ENCODE data around the gene ATXN3. TPM values are rescaled to one million over a fixed set of nuclear protein-coding genes. Genes with fewer than 3 reads are reported as not detected.

Gene ATXN3
- total and polyA plus RNA-seq, 8 donors: 8.0 to 34.0 (median 13.0) TPM

DNA sequence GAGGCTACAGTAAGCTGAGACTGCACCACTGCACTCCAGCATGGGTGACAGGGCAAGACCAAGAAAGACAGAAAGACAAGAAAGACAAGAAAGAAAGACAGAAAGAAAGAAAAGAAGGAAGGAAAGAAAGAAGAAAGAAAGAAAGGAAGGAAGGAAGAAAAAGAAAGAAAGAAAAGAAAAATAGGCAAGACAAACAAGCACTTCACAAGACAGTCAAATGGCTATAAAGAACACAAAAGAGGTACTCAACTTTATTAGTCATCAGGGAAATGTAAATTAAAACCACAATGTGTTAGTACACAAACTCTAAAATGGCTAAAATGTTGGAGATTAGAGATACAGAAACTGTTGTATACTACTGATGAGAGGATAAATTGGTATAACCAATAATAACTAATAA is 6.6 kb downstream of the ATXN3 start:
- no peak for ATAC-seq
- intact Hi-C loops (cut with DNase I): no loop called here
- Histone ChIP-seq H3K4me3 (no peak overlapping the region), H3K27me3 (no peaks in the 10 kb centered on the region), H3K36me3 (peaks cover 0 to 11% (median 0%) of the 10 kb centered on the region in 3 donors), H3K27ac (no peak overlapping the region), H3K4me1 (no peaks in the 10 kb centered on the region), H3K9me3 (no peaks in the 10 kb centered on the region)
- FAIRE-seq: no peak
- no peak for DNase-seq
- TF ChIP-seq, protein P1, sequence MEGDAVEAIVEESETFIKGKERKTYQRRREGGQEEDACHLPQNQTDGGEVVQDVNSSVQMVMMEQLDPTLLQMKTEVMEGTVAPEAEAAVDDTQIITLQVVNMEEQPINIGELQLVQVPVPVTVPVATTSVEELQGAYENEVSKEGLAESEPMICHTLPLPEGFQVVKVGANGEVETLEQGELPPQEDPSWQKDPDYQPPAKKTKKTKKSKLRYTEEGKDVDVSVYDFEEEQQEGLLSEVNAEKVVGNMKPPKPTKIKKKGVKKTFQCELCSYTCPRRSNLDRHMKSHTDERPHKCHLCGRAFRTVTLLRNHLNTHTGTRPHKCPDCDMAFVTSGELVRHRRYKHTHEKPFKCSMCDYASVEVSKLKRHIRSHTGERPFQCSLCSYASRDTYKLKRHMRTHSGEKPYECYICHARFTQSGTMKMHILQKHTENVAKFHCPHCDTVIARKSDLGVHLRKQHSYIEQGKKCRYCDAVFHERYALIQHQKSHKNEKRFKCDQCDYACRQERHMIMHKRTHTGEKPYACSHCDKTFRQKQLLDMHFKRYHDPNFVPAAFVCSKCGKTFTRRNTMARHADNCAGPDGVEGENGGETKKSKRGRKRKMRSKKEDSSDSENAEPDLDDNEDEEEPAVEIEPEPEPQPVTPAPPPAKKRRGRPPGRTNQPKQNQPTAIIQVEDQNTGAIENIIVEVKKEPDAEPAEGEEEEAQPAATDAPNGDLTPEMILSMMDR (IDR thresholded peaks at IDR 0.05): no peak

DNA sequence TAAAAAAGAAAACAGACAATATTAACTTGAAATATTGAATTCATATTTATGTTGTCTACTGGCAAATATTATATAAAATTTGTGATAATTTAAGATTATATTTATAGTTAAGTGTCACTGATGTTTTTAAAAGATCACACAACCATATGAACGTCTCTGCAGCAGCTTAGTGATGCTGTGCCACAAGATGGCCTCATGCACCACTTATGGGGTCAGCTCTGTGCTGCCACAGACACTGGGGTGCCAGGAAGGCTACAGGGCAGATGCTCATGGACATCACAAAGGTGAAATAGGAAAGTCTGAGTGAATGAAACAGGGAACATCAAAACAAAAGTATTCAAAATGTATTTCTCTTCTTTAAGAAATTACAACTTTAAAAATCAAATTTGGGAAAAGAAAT is 13.1 kb downstream of the ATXN3 start:
- FAIRE-seq (no peak), DNase-seq (no peak), ATAC-seq (no peak)
- WGBS, 2 donors: 68 to 73% methylated on average over 1 of the region's 1 CpG
- intact Hi-C loops (cut with DNase I): no loop called here
- Histone ChIP-seq H3K4me1 (no peaks in the 10 kb centered on the region), H3K4me3 (no peak overlapping the region), H3K27me3 (no peaks in the 10 kb centered on the region), H3K36me3 (peaks cover 0 to 19% (median 0%) of the 10 kb centered on the region in 3 donors), H3K27ac (no peak overlapping the region), H3K9me3 (no peaks in the 10 kb centered on the region)
- TF ChIP-seq, protein P1 (IDR thresholded peaks at IDR 0.05): no peak

DNA sequence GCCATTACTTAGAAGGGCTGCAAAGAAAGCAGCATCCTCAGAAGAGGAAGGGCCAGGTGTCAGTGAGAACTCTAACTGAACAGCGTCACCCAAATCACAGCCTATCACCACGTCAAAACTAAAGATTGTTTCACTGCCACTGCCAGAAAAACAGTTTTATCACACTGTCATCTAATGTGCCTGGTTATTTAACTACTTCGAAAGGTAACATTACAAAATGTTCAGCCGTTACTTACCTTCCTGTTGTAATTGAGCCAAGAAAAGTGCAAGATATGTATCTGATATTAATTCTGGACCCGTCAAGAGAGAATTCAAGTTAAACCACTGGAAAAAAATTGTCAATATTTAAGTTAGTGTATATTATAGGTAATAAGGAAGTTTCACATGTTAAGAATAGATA is 17.9 kb downstream of the ATXN3 start:
- H3K9me3 ChIP-seq: no peaks in the 10 kb centered on the region
- no peak for FAIRE-seq
- 66 to 72% methylated on average over 5 of the region's 5 CpGs for WGBS, 2 donors

DNA sequence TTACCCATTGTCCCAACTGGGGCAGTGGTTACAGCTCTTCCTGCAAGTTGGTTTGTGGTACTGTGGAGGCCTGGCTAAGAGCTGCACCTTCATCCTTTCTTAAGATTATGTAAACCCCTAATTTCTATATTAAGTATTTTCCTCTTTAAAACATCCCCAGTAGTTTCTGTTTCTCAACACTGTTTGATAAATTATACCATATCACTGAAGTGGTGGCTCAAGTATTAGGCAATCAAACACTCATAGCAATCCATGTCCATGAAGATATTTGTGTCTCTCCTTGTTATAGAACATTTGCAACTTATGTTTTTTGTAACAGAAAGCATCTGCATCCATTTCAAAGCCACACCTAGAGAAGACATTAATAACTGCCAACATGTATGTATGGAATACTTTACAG is 31.8 kb downstream of the ATXN3 start:
- TF ChIP-seq, protein P1 (IDR thresholded peaks at IDR 0.05): no peak
- Histone ChIP-seq H3K27me3 (no peaks in the 10 kb centered on the region), H3K4me1 (no peaks in the 10 kb centered on the region), H3K4me3 (no peak overlapping the region), H3K36me3 (peaks cover 0 to 37% (median under 1%) of the 10 kb centered on the region in 3 donors), H3K9me3 (no peaks in the 10 kb centered on the region), H3K27ac (no peak overlapping the region)
- no peak for DNase-seq
- no peak for ATAC-seq
- no peak for FAIRE-seq
- intact Hi-C loops (cut with DNase I): no loop called here

More for the DNA sequence above, 17.9 kb downstream of the ATXN3 start:
- H3K36me3 ChIP-seq: peaks cover 0 to 27% (median 0%) of the 10 kb centered on the region in 3 donors
- no peaks in the 10 kb centered on the region for H3K27me3 ChIP-seq
- TF ChIP-seq, protein P1 (IDR thresholded peaks at IDR 0.05): no peak
- intact Hi-C loops (cut with DNase I): no loop called here
- no peak overlapping the region for H3K4me3 ChIP-seq
- no peak for ATAC-seq
- DNase-seq: no peak
- no peak overlapping the region for H3K27ac ChIP-seq
- no peaks in the 10 kb centered on the region for H3K4me1 ChIP-seq

DNA sequence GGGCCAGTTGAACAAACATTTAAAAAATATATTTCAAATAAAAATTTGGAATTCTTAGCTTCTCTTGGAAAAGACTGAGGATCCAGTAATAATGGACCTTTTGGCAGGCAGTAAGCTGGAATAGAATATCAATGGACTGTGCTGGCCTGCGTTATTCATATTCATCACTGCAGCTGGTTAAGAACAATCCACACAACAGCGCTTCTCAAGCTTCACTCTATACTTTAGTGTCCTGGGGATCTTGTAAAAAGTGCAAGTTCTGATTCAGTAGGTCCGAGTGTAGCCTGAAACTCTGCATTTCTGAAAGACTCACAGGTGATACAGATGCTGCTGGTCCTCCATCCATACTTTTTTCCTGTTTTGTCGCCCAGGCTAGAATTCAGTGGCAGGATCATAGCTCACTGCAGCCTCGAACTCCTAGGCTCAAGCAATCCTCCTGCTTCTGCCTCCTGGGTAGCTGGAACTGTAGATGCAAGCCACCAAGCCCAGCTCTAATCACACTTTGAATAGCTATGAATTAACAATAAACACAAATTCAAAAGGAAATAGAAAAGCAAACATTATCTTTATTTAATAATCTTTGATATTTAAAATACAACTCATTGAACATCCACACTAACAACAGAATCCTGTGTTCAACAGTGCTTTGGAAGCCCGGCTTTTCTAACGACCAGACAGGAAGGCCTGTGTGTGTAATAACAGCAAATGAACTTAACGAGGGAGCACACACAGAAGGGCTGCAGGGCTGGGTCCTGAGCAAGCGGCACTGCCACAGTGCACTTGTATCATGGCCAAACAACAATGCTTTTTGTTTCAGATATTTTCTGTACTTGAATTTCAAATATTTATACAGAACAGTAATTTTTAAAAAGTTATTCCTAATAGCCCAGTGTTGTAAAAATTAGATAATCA is 48.1 kb downstream of the ATXN3 start:
- ATAC-seq (no peak), FAIRE-seq (no peak), DNase-seq (no peak)
- Histone ChIP-seq H3K4me1 (no peaks in the 10 kb centered on the region), H3K4me3 (no peak overlapping the region), H3K36me3 (no peaks in the 10 kb centered on the region), H3K27me3 (no peaks in the 10 kb centered on the region), H3K27ac (no peak overlapping the region), H3K9me3 (no peaks in the 10 kb centered on the region)
- TF ChIP-seq, protein P1 (IDR thresholded peaks at IDR 0.05): no peak
- 78 to 86% methylated on average over 9 of the region's 9 CpGs for WGBS, 2 donors
- intact Hi-C loops (cut with DNase I): no loop called here

All from pancreas (tissue), 10 donors.